ENCODE data around the gene MARCO.

GRCh38 chr2:118936936-118937335 lies 5.1 kb upstream of the MARCO start:
- TF ChIP-seq CTCF (conservative IDR thresholded peaks at IDR 0.05; ENCODE audit: low read depth in 2 of 2) (no peak), POLR2AphosphoS5 (IDR thresholded peaks at IDR 0.05; ENCODE audit: low read depth) (no peak), EZH2 (IDR thresholded peaks at IDR 0.05; ENCODE audit: low read depth, unreplicated experiment) (no peak), JUNB (IDR thresholded peaks at IDR 0.05; ENCODE audit: unreplicated experiment) (no peak), EZH2phosphoT487 (IDR thresholded peaks at IDR 0.05; ENCODE audit: unreplicated experiment) (no peak), REST (IDR thresholded peaks at IDR 0.05; ENCODE audit: unreplicated experiment) (no peak), STAT1 (IDR thresholded peaks at IDR 0.05; ENCODE audit: unreplicated experiment) (no peak), CREB1 (CRISPR knock-in tag; IDR thresholded peaks at IDR 0.05; ENCODE audit: low read depth) (no peak), ETS1 (IDR thresholded peaks at IDR 0.05) (no peak)
